ENCODE data around the gene KRT36.

Gene KRT36

DNA sequence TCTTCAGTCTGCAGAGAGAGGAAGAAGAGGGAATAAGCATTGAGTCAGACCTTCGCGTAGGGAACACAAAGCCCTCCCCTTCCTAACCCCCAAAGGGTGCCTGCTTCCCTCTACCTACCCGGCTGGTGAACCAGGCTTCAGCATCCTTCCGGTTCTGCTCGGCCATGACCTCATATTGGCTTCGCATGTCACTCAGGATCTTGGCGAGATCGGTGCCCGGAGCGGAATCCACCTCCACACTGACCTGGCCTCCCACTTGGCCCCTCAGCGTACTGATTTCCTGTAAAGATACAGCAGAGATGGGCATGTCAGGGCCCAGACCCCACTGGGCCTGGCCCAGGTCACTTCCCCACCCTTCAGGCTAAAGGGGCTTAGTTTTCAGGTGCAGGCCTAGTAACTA, 34.6 kb upstream of the KRT36 start:
- H3K4me2 ChIP-seq (ENCODE audit: low read length): no peak overlapping the region
- TF ChIP-seq, protein P1, sequence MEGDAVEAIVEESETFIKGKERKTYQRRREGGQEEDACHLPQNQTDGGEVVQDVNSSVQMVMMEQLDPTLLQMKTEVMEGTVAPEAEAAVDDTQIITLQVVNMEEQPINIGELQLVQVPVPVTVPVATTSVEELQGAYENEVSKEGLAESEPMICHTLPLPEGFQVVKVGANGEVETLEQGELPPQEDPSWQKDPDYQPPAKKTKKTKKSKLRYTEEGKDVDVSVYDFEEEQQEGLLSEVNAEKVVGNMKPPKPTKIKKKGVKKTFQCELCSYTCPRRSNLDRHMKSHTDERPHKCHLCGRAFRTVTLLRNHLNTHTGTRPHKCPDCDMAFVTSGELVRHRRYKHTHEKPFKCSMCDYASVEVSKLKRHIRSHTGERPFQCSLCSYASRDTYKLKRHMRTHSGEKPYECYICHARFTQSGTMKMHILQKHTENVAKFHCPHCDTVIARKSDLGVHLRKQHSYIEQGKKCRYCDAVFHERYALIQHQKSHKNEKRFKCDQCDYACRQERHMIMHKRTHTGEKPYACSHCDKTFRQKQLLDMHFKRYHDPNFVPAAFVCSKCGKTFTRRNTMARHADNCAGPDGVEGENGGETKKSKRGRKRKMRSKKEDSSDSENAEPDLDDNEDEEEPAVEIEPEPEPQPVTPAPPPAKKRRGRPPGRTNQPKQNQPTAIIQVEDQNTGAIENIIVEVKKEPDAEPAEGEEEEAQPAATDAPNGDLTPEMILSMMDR (IDR thresholded peaks at IDR 0.05; ENCODE audit: low read length): no peak
- no peak for TF ChIP-seq EZH2 (IDR thresholded peaks at IDR 0.05; ENCODE audit: borderline replicate concordance, low read length)
- no peaks in the 10 kb centered on the region for H3K9me3 ChIP-seq (ENCODE audit: low read length)
- H2AFZ ChIP-seq (ENCODE audit: low read length): no peak overlapping the region
- H4K20me1 ChIP-seq (ENCODE audit: insufficient read depth, low read length): no peaks in the 10 kb centered on the region
- H3K36me3 ChIP-seq (ENCODE audit: insufficient read depth, low read length): no peaks in the 10 kb centered on the region
- H3K79me2 ChIP-seq (ENCODE audit: insufficient read depth, low read length): no peaks in the 10 kb centered on the region
- no peaks in the 10 kb centered on the region for H3K4me1 ChIP-seq (ENCODE audit: insufficient read depth, low read length, severe bottlenecking)
- no peaks in the 10 kb centered on the region for H3F3A ChIP-seq (ENCODE audit: insufficient read depth, low read length)
- H3K9me2 ChIP-seq (ENCODE audit: low read depth, low read length): no peaks in the 10 kb centered on the region
- no peak overlapping the region for H3K27ac ChIP-seq (ENCODE audit: low read depth, low read length, poor library complexity, severe bottlenecking)
- 0 out of 2 replicates have a peak, but pooled peaks cover 3% of the 10 kb centered on the region for H3K27me3 ChIP-seq (ENCODE audit: insufficient read depth, low read length)
- H3K9ac ChIP-seq (ENCODE audit: low read length): no peak overlapping the region
- H3K4me3 ChIP-seq (ENCODE audit: low read depth, low read length, poor library complexity, severe bottlenecking): no peak overlapping the region

DNA sequence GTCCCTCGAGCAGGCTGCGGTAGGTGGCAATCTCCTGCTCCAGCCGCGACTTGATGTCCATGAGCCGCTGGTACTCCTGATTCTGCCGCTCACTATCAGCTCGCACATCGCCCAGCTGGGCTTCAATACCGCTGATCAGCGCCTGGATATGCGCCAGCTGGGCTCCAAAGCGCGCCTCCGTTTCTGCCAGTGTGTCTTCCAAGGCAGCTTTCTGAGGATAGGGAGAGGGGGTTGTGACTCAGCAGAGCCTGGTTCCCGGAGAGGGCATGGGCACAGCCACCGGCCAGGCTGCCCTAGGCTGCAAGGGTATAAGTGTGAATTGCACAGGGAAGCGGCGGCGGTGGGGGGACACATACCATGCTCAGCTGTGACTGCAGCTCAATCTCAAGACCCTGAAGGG, 34.1 kb upstream of the KRT36 start:
- Histone ChIP-seq H3K9me3 (ENCODE audit: low read length) (no peaks in the 10 kb centered on the region), H3K79me2 (ENCODE audit: insufficient read depth, low read length) (no peaks in the 10 kb centered on the region), H4K20me1 (ENCODE audit: insufficient read depth, low read length) (no peaks in the 10 kb centered on the region), H3K27me3 (ENCODE audit: insufficient read depth, low read length) (0 out of 2 replicates have a peak, but pooled peaks cover 3% of the 10 kb centered on the region), H2AFZ (ENCODE audit: low read length) (no peak overlapping the region), H3K27ac (ENCODE audit: low read depth, low read length, poor library complexity, severe bottlenecking) (no peak overlapping the region), H3K36me3 (ENCODE audit: insufficient read depth, low read length) (no peaks in the 10 kb centered on the region), H3K4me2 (ENCODE audit: low read length) (no peak overlapping the region), H3F3A (ENCODE audit: insufficient read depth, low read length) (no peaks in the 10 kb centered on the region), H3K4me1 (ENCODE audit: insufficient read depth, low read length, severe bottlenecking) (no peaks in the 10 kb centered on the region), H3K4me3 (ENCODE audit: low read depth, low read length, poor library complexity, severe bottlenecking) (no peak overlapping the region), H3K9me2 (ENCODE audit: low read depth, low read length) (no peaks in the 10 kb centered on the region), H3K9ac (ENCODE audit: low read length) (no peak overlapping the region)
- TF ChIP-seq, protein P1 (IDR thresholded peaks at IDR 0.05; ENCODE audit: low read length): no peak
- no peak for TF ChIP-seq EZH2 (IDR thresholded peaks at IDR 0.05; ENCODE audit: borderline replicate concordance, low read length)

DNA sequence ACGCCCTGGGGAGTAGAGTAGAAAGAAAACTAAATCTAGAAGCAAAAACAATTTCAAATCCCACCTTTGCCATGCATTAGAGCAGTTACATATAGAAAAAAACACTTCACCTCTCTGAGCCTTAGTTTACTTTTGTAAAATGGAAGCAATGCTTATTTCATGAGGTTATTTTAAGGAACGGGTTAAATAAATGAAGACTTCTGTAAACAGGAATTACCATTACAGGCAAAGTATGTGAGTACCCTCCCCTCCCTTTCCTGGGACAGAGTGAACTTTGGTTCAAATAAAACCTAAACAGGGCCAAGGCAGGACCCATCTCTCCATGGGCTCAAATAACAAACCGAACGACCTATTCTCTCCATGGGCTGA, 33.5 kb upstream of the KRT36 start:
- no peaks in the 10 kb centered on the region for H3K9me2 ChIP-seq (ENCODE audit: low read depth, low read length)
- no peak overlapping the region for H3K27ac ChIP-seq (ENCODE audit: low read depth, low read length, poor library complexity, severe bottlenecking)
- no peaks in the 10 kb centered on the region for H3K79me2 ChIP-seq (ENCODE audit: insufficient read depth, low read length)
- H3K4me2 ChIP-seq (ENCODE audit: low read length): no peak overlapping the region
- H3F3A ChIP-seq (ENCODE audit: insufficient read depth, low read length): no peaks in the 10 kb centered on the region
- H3K27me3 ChIP-seq (ENCODE audit: insufficient read depth, low read length): 0 out of 2 replicates have a peak, but pooled peaks cover 3% of the 10 kb centered on the region
- no peak overlapping the region for H3K9ac ChIP-seq (ENCODE audit: low read length)
- no peaks in the 10 kb centered on the region for H3K4me1 ChIP-seq (ENCODE audit: insufficient read depth, low read length, severe bottlenecking)
- no peaks in the 10 kb centered on the region for H3K36me3 ChIP-seq (ENCODE audit: insufficient read depth, low read length)
- no peaks in the 10 kb centered on the region for H4K20me1 ChIP-seq (ENCODE audit: insufficient read depth, low read length)
- no peaks in the 10 kb centered on the region for H3K9me3 ChIP-seq (ENCODE audit: low read length)
- no peak overlapping the region for H2AFZ ChIP-seq (ENCODE audit: low read length)
- TF ChIP-seq, protein P1 (IDR thresholded peaks at IDR 0.05; ENCODE audit: low read length): no peak
- no peak for TF ChIP-seq EZH2 (IDR thresholded peaks at IDR 0.05; ENCODE audit: borderline replicate concordance, low read length)
- no peak overlapping the region for H3K4me3 ChIP-seq (ENCODE audit: low read depth, low read length, poor library complexity, severe bottlenecking)

Data from OCI-LY1 (cell line).